ENCODE measurements around the gene WNT3. TPM values are rescaled to one million over a fixed set of nuclear protein-coding genes. Genes with fewer than 3 reads are reported as not detected.
"Not testable (repeated sequence)": the region's sequence is repeated elsewhere in the genome, so short reads cannot be mapped to it uniquely, and the experiment has no call there.

Gene WNT3
- 2.7 TPM for total RNA-seq

GRCh38 chr17:46818316-46818928 is at the start of gene WNT3:
TSS of gene WNT3 (minus strand) at chr17:46818692. CDS start at chr17:46818597, 95 bp downstream.
- no peak for ATAC-seq
- no peak for DNase-seq (ENCODE audit: low spot score)

DNA sequence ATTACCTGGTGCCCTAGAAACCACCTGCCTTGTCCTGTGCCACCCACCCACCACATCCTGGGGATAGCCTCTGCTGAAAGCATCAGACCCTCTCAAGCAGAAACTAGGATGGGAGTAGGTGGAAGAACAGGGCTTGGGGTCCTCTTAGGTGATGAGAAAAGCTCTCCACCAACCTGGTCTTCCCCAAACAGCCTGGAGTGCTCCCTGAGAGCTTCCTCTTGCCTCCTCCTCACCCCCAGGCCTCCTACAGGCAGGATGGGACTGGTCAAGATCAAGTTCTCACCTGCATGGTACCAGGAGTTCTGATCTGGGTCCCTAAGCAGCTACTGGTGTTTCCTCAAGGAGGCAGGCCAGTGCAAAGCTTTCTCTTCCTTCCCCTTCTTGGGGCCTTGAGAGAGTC is 48.3 kb upstream of the WNT3 start:
- DNase-seq (ENCODE audit: low spot score) (no peak), ATAC-seq (no peak)

DNA sequence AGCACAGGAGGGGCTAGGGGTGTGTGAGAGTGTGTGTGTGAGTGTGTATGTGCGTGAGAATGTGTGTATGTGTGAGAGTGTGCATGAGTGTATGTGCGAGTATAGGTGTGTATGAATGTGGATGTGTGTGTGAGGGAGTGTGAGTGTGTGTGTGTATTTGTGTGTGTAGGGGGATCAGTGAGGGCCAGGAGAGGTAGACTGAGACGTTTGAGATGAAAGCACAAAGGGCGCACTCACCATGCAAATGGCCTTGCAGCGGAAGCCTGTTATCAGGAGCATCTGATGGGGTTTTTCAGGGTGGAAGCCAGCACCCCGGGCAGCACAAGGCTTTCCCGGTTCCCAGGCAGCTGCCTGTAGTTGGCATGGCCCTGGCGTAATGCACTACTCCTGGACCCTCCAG is 47.8 kb upstream of the WNT3 start:
- ATAC-seq (no peak), DNase-seq (ENCODE audit: low spot score) (no peak)

DNA sequence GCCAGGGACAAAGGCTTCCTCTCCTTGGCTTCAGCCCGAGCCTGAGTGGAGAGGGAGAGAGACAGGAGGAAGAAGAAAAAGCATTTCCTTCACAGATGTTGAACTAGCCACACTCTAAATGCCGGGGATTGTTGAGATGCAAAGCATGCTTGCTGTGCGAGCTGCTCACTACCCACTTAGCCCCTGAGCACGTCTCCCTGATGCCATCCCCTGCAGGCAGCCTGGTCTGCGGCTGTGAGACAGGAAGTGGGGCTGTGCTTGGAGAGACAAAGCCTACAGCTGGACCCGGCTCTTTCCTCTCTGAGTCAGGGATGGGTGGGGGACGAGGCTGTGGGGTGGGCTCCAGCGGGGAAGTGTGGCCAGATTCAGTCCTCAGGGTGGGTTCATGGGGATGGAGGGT is 46.6 kb upstream of the WNT3 start:
- DNase-seq (ENCODE audit: low spot score) (no peak), ATAC-seq (no peak)

- ATAC-seq (no peak), DNase-seq (ENCODE audit: low spot score) (no peak)
These were observed 45.1 kb upstream of the WNT3 start for GRCh38 chr17:46863383-46864121.

- ATAC-seq (no peak), DNase-seq (ENCODE audit: low spot score) (no peak)
These were observed 44.5 kb upstream of the WNT3 start for GRCh38 chr17:46862949-46863348.

- DNase-seq (ENCODE audit: low spot score) = no peak
- ATAC-seq = no peak
These were observed 41.5 kb upstream of the WNT3 start for GRCh38 chr17:46859996-46860395.

DNA sequence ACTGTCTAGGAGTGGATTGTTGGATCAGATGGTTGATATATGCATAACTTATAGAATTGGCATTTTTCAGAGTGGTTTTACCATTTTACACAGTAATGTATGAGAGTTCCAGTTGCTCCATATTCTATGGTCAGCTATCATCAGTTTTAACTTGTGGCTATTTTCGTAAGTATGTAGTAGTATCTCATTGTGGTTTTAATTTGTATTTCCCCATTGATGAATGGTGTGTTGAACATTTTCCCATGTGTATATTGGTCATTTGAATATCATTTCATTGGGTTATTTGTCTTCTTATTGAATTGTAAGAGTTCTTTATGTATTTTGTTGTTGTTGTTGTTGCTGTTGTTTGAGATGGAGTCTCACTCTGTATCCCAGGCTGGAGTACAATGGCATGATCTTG is 39.1 kb upstream of the WNT3 start:
- ATAC-seq = no peak
- no peak for DNase-seq (ENCODE audit: low spot score)

GRCh38 chr17:46854948-46855347 is 36.5 kb upstream of the WNT3 start:
- no peak for DNase-seq (ENCODE audit: low spot score)
- ATAC-seq = no peak

GRCh38 chr17:46854515-46854914 is 36.0 kb upstream of the WNT3 start:
- no peak for DNase-seq (ENCODE audit: low spot score)
- no peak for ATAC-seq

- DNase-seq (ENCODE audit: low spot score) (no peak), ATAC-seq (no peak)
These were observed 35.5 kb upstream of the WNT3 start for GRCh38 chr17:46853896-46854444.

GRCh38 chr17:46851029-46851741 is 32.7 kb upstream of the WNT3 start, which contains the start of gene WNT9B:
TSS of gene WNT9B (plus strand) at chr17:46851583. CDS start at chr17:46851639, 56 bp downstream.
- DNase-seq (ENCODE audit: low spot score) = peak; percentile 62
- ATAC-seq = peak; percentile 94

GRCh38 chr17:46850688-46851028 is 32.2 kb upstream of the WNT3 start:
- ATAC-seq (no peak), DNase-seq (ENCODE audit: low spot score) (no peak)

GRCh38 chr17:46848534-46848933 is 30.0 kb upstream of the WNT3 start:
- no peak for ATAC-seq

GRCh38 chr17:46847204-46848191 is 29.0 kb upstream of the WNT3 start:
- DNase-seq (ENCODE audit: low spot score) (no peak), ATAC-seq (no peak)

More at GRCh38 chr17:46848534-46848933, 30.0 kb upstream of the WNT3 start:
- no peak for DNase-seq (ENCODE audit: low spot score)

- ATAC-seq = no peak
These were observed 24.3 kb upstream of the WNT3 start for GRCh38 chr17:46842835-46843234.

GRCh38 chr17:46841561-46842379 is 23.3 kb upstream of the WNT3 start:
- DNase-seq (ENCODE audit: low spot score) = no peak
- ATAC-seq = peak; percentile 93

More at GRCh38 chr17:46842835-46843234, 24.3 kb upstream of the WNT3 start:
- no peak for DNase-seq (ENCODE audit: low spot score)

GRCh38 chr17:46840596-46840995 is 22.1 kb upstream of the WNT3 start:
- not testable (repeated sequence) for DNase-seq (ENCODE audit: low spot score); ATAC-seq

GRCh38 chr17:46839211-46839610 is 20.7 kb upstream of the WNT3 start:
- no peak for ATAC-seq
- DNase-seq (ENCODE audit: low spot score) = no peak

GRCh38 chr17:46837521-46837920 is 19.0 kb upstream of the WNT3 start:
- DNase-seq (ENCODE audit: low spot score) (no peak), ATAC-seq (no peak)
